GM18508 (cell line): ENCODE data around the gene P4HB.

ENCODE experiments used
- ATAC-seq: cut with Tn5 transposase; IDR thresholded peaks from one replicate; pipeline ENCODE4 v1.9.1; 2021; ENCODE audit warnings: moderate number of reproducible peaks; ENCODE audit not compliant: insufficient read depth, unreplicated experiment

Gene P4HB

DNA sequence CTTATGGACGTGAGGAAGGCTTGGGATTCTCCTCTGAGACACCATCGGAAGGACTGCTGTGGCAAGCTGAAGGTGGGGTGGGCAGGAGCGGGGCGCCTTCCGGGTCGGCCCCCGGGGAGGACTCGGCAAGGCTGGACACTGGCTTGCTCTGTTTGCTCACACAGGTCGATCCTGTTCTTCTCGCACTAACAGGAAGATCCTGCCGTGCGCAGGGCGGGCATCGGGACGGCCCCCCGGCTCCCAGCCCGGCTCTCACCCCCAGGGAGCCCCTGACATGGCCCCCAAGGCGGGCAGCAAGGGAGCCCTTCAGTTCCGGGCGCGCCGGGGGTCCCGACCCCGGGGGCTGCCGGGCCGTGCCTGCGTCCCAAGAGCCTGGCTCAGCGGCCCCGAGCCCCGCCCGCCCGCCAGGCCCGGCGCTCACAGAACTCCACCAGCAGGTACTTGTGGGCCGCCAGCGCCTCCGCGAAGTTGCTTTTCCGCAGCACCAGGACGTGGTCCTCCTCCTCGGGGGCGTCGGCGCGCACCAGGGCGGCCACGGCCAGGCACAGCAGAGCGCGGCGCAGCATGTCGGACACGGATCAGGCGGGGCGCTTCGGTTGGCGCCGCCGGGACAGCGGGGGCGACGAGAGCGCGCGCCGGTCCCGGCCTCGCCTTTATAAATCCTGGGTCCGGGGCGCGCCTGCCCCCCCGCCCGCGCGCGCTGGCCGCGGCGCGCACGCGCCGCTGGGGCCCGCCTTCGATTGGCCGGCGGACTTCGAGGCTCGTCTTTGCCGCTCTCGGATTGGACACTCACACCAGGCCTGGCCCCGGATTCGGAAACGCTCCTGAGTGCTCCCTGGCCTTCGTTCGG is at the start of gene P4HB:
Gene P4HB, minus strand, starts transcription at position 630 of the 850 bp plus-strand sequence. Its CDS starts 64 bp downstream, at position 566.
- ATAC-seq = no peak

DNA sequence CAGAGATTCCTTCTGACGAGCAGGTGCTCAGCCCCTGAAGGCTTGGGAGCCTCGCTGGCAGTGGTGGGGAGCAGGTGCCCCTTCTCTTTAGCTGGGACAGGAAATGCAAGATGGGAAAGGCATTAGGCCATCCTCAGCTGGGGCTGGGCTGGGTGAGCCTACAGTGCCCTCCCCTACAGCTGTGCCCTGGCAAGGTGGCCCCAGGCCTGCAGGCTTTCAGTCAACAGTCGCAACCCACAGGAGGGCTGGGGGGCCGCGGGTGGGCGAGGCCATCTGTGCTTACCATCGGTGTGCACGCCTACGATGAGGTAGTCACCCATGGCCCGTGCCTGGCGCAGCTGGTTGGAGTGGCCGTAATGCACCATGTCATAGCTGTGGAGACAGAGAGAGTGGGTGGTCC is 48.9 kb upstream of the P4HB start:
- no peak for ATAC-seq

DNA sequence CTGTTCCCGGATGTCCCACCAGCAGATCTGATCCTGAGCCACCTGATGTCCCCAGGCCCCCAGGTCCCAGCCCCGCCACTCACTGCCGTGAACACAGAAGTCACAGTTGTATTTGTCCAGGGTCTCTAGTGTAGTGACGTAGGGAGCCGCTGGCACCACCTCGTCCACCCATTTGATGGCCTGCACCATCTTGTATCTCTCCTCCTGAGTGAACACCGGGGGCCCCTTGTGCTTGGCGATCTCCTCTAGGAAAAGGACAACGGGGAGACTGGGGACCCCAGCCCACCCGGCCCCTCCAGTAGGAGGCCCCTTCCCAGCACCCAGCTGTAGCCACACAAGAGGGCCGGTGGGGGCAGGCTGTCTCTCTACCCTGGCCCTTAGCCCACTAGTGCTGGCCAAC is 48.5 kb upstream of the P4HB start:
- no peak for ATAC-seq

DNA sequence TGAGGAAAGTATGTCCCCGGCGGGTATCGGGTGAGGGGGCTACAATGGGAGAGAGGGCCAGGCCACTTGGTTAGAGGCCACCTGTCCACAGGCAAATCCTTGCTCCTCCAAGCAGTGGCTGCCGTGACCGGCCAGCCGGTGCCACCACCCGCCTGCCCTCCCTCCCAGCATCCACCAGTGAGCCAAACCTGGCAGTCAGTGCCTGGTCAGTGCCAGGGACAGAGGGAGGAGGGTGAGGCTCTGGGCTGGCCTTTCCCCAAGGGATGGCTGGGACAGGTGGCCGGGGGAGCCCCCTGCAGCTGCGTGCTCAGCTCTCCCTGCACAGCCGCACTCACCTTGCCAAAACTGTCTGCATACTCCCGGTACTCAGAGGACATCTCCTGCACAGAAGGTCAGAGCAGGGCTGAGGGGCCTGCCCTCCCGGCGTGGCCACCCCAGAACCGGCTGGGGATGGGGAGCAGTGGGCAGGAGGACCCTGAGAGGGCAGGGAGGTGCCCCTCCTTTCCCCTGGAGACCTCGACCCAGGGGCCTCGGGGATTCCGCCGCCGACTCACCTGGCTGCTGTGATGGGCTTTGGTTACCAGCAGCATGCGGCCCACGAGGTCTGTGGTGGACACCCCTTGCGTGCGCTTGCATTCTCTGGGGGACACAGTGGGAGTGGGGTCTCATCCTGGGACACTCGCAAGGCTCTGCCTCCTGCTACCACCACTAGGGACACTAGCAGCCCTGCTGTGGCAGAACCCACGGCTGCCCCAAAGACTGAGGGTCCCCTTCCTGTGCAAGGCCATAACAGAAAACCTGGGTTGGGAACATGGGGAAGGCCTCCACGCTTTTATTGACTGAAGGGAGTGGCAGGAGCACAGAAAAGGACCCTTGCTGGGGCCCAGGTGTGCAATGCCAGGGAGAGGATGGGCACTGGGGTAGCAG is 47.1 kb upstream of the P4HB start:
- no peak for ATAC-seq

DNA sequence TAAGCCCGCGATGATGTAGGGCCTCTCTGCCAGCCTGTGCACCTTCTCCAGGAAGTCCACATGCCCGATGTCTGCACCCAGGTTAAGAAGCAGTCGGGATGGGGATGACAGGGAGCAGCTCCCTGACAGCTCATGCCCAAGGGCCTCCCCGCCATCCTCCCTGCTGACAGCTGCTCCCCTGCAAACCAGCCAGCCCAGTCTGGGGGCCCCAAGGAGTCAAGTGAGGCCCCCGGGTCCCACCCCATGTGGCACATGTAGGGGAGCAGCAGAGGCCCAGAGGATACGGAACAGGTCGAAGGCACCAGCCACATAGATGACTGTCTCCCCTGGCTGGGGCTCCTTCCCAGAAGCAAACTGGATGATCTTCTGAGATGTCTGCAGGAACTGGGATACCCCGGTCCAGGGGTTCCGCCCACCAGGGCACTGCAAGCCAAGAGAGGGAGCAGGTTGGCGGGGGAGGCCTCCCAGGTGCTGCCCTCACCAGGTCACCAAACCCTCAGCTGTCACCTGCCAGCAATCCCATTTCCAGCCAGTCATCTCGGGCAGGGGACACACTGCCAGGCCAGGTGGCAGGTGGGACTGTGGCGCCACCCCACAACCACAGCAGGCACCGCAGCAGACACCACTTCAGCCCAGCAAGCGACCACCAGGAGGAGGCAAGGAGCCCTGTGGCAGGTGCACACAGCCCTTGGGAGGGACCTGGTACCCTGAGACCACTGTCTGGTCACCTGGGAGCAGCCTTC is 46.3 kb upstream of the P4HB start:
- ATAC-seq = no peak

DNA sequence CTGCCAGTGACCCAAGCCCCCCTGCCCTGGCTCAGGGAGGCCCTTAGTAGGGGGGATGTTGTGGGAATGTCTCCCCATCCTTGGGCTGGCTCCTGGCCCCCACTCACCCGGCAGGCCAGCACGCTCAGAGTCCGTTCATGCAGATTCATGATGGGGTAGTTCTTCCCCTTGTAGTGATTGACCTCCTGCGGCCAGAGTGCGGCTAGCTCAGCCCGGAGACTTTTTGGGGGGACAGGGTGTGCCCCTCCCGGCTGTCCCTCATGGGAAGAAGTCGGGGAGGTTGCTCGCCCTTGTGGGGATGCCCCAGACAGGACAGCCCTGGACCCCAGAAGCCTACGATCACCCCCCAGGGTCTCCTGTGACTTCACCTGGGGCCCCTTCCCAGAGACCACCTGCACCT is 45.7 kb upstream of the P4HB start:
- ATAC-seq = no peak

GRCh38 chr17:81905424-81905875 is 45.1 kb upstream of the P4HB start:
- ATAC-seq = no peak

- ATAC-seq = no peak
Measured at GRCh38 chr17:81904600-81905423, 44.5 kb upstream of the P4HB start.

DNA sequence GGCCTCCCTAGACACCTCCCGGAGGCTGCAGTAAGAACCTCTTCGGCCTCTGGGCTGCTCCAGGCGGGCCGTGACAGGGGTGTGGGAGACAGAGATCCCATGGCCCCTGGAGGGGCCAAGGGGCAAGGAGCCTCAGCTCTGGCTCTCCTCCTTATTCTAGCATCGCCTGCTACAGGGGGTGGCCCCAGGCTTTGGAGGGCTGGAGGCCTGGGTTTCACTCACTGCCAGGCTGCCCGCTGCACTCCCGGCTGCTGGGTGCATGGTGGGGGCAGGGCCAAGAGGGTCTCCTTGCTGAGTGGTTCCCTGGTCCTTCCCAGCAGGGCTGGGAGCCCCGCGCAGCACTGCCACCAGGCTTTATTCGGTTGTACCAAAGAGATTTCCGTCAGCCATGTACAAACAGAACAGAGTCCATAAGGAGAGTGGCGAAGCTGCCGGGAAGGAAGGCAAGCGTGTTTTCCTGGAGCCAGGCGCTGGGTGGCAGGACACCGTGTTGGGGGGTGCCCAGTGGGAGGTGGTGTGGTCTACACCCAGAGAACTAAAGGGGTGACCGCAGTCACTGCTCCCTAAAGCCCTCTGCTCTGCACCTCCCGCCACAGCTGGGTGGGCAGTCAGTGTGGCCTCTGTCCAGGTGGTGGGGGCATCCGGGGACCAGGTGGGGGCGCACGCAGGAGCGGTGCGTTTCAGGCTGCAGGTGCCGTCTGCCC is 43.7 kb upstream of the P4HB start:
- ATAC-seq = no peak

DNA sequence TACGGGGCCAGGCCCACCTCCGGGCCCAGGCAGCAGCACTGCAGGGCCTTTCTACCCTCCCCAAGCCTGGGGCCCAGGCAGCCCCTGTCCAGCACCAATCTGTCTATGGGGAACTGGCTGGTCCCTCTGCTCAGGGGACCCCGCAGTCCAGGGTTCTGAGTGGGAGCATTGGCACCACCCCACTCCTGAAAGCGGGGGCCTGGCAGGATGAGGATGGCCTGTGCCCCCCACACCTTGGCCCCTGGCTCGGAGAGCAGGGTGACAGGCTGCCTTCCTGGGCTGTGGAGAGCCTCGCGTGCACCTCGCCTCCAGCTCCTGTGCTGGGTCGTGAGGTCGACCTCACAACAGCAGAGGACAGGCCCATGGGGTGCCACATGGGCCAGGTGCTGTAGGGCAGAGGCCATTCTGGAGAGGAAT is 43.1 kb upstream of the P4HB start:
- ATAC-seq = no peak

DNA sequence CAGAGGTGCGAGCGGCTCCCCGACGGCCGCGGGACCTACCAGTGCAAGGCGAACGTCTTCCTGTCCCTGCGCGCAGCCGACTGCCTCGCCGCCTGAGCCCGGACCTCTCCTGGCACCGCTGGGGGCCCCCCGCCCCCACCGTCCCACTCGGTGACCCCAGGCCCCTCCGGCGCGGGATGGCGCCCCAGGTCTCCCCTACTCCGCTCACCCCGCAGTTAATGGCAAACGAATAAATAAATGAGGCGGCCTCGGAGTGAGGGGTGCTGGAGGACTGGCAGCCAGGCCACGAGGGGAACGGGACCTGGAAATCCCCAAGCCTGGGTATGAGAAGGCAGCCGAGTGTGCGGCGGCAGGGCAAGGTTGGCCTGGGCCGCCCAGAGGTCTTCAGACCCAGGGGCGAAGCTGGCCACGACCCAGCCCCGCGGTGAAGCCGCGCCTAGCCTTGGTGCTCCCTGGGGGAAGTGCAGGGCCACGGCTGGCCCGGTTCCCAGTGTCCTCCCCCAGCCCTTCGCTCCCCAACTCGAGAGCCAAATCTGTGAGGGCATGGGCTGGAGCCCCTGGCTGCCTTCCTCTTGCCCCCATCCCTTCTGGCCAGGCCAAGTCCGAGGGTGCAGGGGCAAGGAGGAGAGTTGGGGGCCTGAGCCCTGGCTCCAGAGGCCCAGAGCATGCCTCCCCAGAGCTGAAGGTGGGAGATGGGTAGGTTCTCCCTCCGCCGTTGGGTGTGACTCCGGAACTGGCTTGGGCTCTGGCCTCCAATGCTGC is 42.5 kb upstream of the P4HB start:
- ATAC-seq = no peak

DNA sequence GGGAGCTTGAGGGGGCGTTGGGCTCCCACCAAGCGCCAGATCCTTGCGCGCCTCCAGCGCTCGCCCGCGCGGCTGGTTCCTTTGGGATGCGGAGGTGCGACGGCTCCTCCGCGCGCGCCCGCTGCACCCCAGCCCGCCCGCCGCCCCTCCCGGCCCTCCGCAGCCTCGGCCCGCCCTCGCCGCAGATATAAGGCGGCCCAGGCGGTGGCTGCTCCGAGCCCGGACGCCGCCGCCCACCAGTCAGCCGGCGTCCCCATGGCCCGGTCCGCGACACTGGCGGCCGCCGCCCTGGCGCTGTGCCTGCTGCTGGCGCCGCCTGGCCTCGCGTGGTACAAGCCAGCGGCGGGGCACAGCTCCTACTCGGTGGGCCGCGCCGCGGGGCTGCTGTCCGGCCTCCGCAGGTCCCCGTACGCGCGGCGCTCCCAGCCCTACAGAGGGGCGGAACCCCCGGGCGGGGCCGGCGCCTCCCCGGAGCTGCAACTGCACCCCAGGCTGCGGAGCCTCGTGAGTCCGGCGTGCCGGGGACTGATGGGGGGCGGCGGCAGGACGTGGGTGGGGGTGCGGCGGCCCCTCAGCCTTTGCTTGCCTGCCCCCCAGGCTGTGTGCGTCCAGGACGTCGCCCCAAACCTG is 41.8 kb upstream of the P4HB start, which contains the start of gene NPB:
Gene NPB, plus strand, starts transcription at position 216 of the 630 bp plus-strand sequence. Its CDS starts 40 bp downstream, at position 256.
- no peak for ATAC-seq

- ATAC-seq = no peak
Measured at GRCh38 chr17:81901167-81902022, 41.1 kb upstream of the P4HB start.

GRCh38 chr17:81900181-81900820 is 40.0 kb upstream of the P4HB start:
- ATAC-seq = no peak

DNA sequence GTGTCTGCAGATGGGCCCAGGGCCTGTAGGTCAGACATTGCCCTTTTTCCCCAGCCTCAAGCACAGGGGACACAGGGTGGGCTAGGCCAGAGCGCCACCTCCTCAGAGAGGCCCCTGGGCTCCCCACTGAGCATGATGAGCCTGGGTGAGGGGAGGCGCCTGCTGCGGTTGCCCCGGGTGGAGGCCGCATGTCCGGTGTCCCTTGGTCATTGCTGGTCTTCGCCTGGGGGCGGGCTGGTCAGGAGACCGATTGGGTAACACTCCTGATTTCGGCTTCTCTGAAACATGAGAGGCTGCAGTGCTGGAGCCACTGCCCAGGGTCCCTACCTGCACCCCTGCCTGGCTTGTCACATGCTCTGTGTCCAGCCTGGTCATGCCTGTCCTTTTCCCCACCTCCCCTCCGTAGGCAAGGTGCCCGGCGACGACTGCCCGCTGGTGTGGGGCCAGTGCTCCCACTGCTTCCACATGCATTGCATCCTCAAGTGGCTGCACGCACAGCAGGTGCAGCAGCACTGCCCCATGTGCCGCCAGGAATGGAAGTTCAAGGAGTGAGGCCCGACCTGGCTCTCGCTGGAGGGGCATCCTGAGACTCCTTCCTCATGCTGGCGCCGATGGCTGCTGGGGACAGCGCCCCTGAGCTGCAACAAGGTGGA is 39.3 kb upstream of the P4HB start:
- ATAC-seq = no peak

DNA sequence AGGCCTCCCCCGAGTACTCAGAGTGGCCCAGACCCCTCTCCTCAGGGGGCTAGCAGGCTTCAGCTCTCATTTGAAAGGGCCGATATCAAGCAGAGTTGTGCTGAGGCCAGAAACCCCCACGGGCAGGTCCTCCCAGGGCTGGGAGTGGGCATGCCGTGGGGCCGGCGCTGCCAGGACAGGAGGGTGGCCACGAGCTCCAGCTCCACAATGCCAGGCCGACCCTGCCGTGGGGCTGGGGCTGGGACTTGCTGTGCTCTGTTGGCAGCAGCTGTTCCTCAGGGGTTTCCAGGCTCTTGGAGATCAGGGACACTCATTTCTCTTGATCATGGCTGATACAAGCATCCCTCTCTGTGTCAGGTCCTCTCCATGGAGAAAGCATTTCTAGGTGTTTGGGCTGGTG is 38.5 kb upstream of the P4HB start:
- ATAC-seq = no peak
